ENCODE results near the gene REM2.

Gene REM2

GRCh38 chr14:22887260-22887989 lies 4.4 kb downstream of the REM2 start:
- TF ChIP-seq CTCF (IDR thresholded peaks at IDR 0.05): no peak
- DNase-seq: peak in 1 of 2 donors; percentile 75
- Histone ChIP-seq H3K27me3 (no peaks in the 10 kb centered on the region), H3K9me3 (no peaks in the 10 kb centered on the region), H3K4me1 (peaks cover 0 to 31% (median 15%) of the 10 kb centered on the region in 4 donors), H3K4me3 (peak overlapping the region; percentile 62 to 74), H3K27ac (peak overlapping the region; percentile 67 to 68), H3K36me3 (no peaks in the 10 kb centered on the region)
- intact Hi-C loops (cut with DNase I; ENCODE audit: low total_unique reads): no loop called here

- peak overlapping the region in 1 of 2 donors; percentile 74 for H3K4me3 ChIP-seq
- no peak for TF ChIP-seq CTCF (IDR thresholded peaks at IDR 0.05)
- no peaks in the 10 kb centered on the region for H3K36me3 ChIP-seq
- DNase-seq: peak in 1 of 2 donors; percentile 53
- peak overlapping the region in 1 of 2 donors; percentile 68 for H3K27ac ChIP-seq
- peaks cover 0 to 27% (median 15%) of the 10 kb centered on the region in 4 donors for H3K4me1 ChIP-seq
- intact Hi-C loops (cut with DNase I; ENCODE audit: low total_unique reads): no loop called here
- H3K27me3 ChIP-seq: no peaks in the 10 kb centered on the region
- H3K9me3 ChIP-seq: no peaks in the 10 kb centered on the region
Measured at GRCh38 chr14:22887990-22888378, 5.0 kb downstream of the REM2 start.

- Histone ChIP-seq H3K36me3 (no peaks in the 10 kb centered on the region), H3K27me3 (no peaks in the 10 kb centered on the region), H3K4me1 (peaks cover 0 to 21% (median 14%) of the 10 kb centered on the region in 4 donors), H3K4me3 (no peak overlapping the region), H3K27ac (no peak overlapping the region), H3K9me3 (no peaks in the 10 kb centered on the region)
- intact Hi-C loops (cut with DNase I; ENCODE audit: low total_unique reads): no loop called here
- DNase-seq: no peak
- no peak for TF ChIP-seq CTCF (IDR thresholded peaks at IDR 0.05)
Measured at GRCh38 chr14:22888662-22889061, 5.6 kb downstream of the REM2 start.

- no peak overlapping the region for H3K27ac ChIP-seq
- DNase-seq: no peak
- intact Hi-C loops (cut with DNase I; ENCODE audit: low total_unique reads): no loop called here
- no peak overlapping the region for H3K4me3 ChIP-seq
- TF ChIP-seq CTCF (IDR thresholded peaks at IDR 0.05): no peak
- no peaks in the 10 kb centered on the region for H3K9me3 ChIP-seq
- no peaks in the 10 kb centered on the region for H3K27me3 ChIP-seq
- no peaks in the 10 kb centered on the region for H3K36me3 ChIP-seq
- peaks cover 0 to 20% (median 14%) of the 10 kb centered on the region in 4 donors for H3K4me1 ChIP-seq
Measured at GRCh38 chr14:22890416-22890815, 7.4 kb downstream of the REM2 start.

- Histone ChIP-seq H3K27me3 (no peaks in the 10 kb centered on the region), H3K27ac (no peak overlapping the region), H3K4me3 (no peak overlapping the region), H3K36me3 (no peaks in the 10 kb centered on the region), H3K9me3 (no peaks in the 10 kb centered on the region), H3K4me1 (peaks cover 0 to 10% (median 6%) of the 10 kb centered on the region in 4 donors)
- DNase-seq: peak in 1 of 2 donors; percentile 41
- TF ChIP-seq CTCF (IDR thresholded peaks at IDR 0.05): no peak
- intact Hi-C loops (cut with DNase I; ENCODE audit: low total_unique reads): no loop called here
Measured at GRCh38 chr14:22892488-22892887, 9.5 kb downstream of the REM2 start.
